ENCODE data around the gene CTSZ.
"Not testable (repeated sequence)": the region's sequence is repeated elsewhere in the genome, so short reads cannot be mapped to it uniquely, and the experiment has no call there.

Gene CTSZ

GRCh38 chr20:59011874-59012157 is 4.8 kb upstream of the CTSZ start:
- DNase-seq = not testable (repeated sequence)

DNA sequence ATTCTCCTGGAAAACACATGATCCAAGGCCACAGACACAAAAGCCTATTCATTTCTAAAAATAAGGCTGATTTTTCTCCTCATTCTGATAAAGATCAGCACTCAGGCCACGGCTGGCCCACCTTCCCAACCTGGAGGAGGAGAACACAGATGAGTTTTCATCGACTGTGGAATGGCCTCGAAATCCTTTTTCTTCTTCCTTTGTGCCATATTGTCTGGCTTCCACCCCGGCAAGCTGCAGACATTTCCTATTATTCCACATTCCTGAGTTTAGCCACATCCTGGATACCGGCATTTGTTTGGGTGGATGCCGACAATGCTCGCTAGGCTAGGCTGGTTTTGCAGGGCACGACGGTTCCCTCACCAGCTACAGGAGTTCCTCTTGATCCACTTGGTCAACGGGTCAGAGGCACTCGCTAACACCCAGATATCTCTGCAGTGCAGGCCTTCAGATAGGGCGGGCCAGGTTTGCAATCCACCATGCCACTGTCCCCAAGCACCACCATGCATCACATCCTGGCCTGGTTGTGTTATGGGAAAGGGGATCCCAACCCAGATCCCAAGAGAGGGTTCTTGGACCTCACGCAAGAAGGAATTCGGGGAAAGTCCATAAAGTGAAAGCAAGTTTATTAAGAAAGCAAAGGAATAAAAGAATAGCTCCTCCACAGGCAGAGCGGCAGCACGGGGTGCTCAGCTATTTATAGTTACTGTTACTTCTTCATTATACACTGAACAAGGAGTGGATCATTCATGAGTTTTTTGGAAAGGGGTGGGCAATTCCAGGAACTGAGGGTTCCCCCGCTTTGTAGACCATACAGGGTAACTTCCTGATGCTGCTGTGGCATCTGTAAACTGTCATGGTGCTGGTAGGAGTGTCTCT is 4.2 kb upstream of the CTSZ start:
- no peak for DNase-seq

- no peak for DNase-seq
Observed at GRCh38 chr20:59010321-59010994, 3.4 kb upstream of the CTSZ start.

- no peak for DNase-seq
Observed at GRCh38 chr20:59008715-59009336, 1.8 kb upstream of the CTSZ start.

- no peak for DNase-seq
Observed at GRCh38 chr20:59007665-59008511, 834 bp upstream of the CTSZ start.

DNA sequence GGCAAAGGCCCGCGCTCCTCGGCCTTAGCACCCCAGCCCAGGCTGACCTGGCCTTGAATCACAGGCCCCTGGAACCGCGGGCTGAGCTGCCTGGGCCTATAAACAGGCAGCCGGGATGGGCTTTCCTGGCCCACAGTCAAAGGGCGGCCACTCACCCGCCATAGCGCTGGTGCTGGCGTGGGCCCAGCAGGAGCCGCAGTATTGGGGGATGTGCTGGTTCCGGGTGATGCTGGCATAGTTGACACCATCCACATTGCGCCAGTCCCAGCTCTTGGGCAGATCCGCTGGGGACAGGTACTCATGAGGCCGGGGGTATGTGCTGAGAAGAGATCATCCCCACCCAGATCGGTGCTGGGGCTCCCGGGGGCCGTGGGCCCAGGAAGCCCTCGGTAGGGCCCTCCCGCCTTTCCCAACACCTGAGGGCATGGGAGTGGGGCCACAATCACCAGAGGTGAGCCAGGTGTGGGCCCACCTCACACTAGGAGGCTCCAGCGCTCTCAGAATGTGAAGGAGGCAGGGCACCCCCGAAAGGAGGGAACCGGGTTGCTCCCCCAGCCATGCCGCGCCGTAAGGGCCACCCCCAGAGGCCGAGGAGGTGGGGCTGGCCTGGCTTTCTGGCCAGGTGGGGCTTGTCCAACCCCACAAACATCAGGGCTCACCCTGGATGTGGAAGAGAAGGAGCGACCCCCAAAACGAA is 739 bp downstream of the CTSZ start:
- DNase-seq = no peak

DNA sequence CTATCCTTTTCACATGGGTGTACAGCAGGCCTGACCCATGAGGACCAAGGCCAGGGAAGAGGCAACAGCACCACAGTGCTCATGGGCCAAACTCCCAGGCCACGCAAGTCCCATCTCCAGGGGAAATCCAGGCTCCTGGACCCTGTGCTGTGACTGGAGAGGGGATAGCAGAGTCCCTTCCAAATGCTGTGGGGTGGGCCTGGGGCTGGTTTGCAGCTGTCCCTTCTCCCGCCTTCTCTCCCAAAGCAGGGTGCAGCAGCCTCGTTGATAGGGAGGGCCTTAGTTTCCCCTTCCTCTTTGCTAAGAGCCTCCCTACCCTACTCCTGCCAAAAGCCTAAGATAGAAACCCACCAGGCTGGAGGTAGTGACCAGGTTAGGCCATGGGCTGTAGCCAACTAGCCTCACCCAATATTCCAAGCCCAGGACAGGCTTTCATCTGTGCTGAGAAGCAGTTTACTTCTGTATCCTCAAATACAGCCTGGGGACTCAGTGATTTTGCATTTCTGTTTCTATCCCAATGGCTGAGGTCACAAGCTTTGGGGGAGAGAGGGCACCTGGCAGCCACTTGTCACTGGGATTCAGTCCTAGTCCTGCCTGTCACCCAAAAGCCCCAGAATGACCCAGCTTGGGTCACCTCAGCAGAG is 1.4 kb downstream of the CTSZ start:
- no peak for DNase-seq

- no peak for DNase-seq
Observed at GRCh38 chr20:59004763-59005522, 2.1 kb downstream of the CTSZ start.

GRCh38 chr20:59004493-59004762 is 2.6 kb downstream of the CTSZ start:
- DNase-seq = no peak

GRCh38 chr20:59003836-59004492 is 3.1 kb downstream of the CTSZ start:
- no peak for DNase-seq

- DNase-seq = no peak
Observed at GRCh38 chr20:59002874-59003399, 4.1 kb downstream of the CTSZ start.

GRCh38 chr20:59002388-59002787 is 4.7 kb downstream of the CTSZ start:
- no peak for DNase-seq

DNA sequence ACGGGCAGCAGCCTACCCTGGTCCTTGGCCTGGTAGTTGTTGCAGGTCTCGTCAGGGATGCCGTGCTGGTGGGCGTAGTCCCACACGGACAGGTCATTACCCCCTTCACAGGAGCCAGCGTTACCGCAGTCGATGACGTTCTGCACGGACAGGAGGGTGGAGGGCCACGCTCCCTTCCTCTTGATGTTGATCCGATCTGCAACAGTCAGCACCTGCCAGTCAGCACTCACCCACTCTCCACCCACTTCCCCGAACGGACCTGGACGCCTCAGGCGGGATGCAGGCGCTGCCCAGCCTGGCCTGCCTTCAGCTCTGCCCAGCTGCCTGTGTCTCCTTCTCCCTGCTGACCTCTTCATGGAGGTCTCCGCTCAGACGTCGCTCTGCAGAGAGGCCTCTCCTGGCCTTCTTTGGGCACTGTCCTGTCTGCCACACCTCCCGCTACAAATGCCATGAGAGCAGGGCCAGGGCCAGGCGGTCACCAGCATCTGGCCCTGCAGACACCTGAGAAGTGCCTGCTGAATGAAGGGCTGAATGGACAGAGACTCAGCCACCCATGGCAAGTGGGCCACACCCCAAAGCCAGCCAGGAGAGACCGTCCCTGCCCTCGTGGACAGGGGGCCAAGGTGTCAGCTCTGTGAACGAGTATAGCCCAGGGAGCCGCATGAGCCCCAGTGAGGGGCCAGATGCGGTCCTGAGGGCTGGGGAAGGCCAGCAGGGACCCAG is 5.4 kb downstream of the CTSZ start:
- no peak for DNase-seq

GRCh38 chr20:59001068-59001448 is 6.0 kb downstream of the CTSZ start:
- no peak for DNase-seq

- DNase-seq = no peak
Observed at GRCh38 chr20:59000326-59000725, 6.7 kb downstream of the CTSZ start.

- no peak for DNase-seq
Observed at GRCh38 chr20:58998656-58999055, 8.4 kb downstream of the CTSZ start.

GRCh38 chr20:58997141-58997770 is 9.8 kb downstream of the CTSZ start:
- DNase-seq = no peak

- DNase-seq = no peak
Observed at GRCh38 chr20:58996226-58996611, 10.8 kb downstream of the CTSZ start.

DNA sequence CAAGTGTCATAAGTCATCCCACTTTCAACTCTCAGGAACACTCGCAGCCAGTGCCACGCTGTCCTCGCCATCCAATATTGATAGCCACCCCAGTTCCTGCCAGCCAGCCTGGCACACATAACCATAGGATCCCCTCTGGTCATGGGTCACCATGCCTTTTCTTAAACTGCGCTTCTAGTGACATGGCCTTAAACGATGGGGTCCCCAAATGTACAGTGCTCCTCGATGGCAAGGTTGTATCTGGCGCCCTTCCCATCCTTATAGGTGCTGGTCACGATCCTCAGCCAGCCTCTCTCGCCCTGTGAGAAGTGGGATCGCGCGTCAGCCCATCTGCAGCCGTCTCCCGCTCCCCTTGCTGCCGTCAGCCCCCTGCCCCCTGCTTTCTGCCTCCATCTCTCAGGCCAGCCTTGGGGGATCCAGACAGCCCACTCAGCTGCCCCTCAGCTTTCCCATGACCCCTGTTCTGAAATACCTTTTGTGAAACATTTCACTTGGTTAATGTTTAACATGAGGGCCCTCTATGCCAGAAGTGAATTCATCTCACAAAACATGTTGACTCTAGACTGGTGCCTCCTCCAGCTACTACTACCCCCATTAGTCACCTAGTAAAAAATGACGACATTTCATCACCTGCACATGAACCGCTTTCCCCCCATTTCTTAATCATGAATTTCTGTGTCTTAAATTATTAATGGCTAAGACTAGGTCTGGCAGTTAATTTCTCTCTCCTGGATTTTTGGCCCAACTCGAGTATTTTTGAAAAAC is 11.4 kb downstream of the CTSZ start:
- DNase-seq = no peak
